Right ventricle myocardium inferior (tissue), 1 donor: ENCODE results near the gene UBE2L5. TPM values are rescaled to one million over a fixed set of nuclear protein-coding genes. Genes with fewer than 3 reads are reported as not detected.

Source experiments
- ATAC-seq: fragments of 200-7000 bp; cut with Tn5 transposase; one replicate; pipeline ENCODE4 v1.9.1; 2020; ENCODE audit warnings: mild to moderate bottlenecking, moderate library complexity
- DNase-seq: peaks from one replicate; pipeline ENCODE4 v3.0.0; 2021; ENCODE audit errors: missing footprints
- intact Hi-C: fragments of 100-400 bp; cut with DNase I; formaldehyde crosslinking; loops from one replicate; pipeline ENCODE4 v1.11.0; 2022
- long read RNA-seq: library from polyadenylated mRNA; unstranded; transcript quantifications from one replicate; pipeline ENCODE4 v2.0.0, GENCODE V29; 2021
- total RNA-seq: library from RNA; stranded (reverse); fragmentation: NEBNext Ultra II Directional; extraction: Animal tissue kit (Norgen Biotek cat#: 25700); gene quantifications from one replicate; pipeline ENCODE4 v1.2.1, GENCODE V29; 2021
- donor health status: DM: no; HTN: yes; CAD: no; lungs with severe emphysema.

Gene UBE2L5
- not detected for total RNA-seq
- long read RNA-seq: 0 reads

DNA sequence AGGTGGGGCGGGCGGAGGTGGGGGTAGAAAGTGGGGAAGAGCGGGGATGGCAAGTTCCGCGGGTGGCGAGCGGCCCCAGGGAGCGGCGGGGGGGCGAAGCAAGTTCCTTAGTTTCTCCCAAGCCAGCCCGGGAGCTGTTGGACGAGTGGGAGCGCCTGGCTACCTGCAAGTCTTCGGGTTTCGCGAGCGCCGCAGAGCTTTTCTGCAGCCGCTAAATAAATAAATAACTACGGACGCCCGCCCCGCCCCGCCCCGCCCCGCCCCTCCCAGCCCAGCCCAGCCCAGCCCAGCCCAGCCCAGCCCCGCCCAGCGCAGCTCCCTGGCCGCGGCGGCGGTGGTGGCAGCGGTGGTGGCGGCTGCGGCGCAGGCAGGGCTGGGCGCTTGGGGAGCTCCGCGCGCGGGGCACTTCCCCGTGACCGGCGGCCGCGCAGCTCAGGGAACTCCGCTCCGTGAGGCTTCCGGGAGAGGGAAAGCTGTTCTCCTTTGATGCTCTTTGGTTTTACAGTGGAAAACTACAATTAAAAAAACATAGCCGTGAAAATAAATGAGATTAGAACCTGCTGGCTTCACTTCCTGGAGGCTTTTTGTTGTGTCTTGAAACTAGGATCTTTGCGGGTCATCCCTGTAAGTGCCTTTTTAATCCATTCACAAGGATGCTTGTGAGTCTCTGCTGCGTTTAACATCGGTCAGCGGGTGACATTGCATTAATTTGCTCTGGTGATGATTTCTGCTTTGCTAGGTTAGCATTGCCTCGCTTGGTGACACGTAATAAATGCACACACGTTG, at the start of gene UBE2L5:
Gene UBE2L5 (plus strand): TSS at position 440 of the 786 bp plus-strand sequence. CDS start 5,498 bp downstream, outside the sequence.
- ATAC-seq (peak; percentile 92), DNase-seq (peak; percentile 93)
- intact Hi-C loops: loop anchor here (1.0 to 2.0 kb wide), 2 partner anchors 23 to 42 kb away; no protein-coding TSS in a partner anchor

GRCh38 chr13:30373727-30374126, 48.6 kb upstream of the UBE2L5 start:
- ATAC-seq (no peak), DNase-seq (no peak)

DNA sequence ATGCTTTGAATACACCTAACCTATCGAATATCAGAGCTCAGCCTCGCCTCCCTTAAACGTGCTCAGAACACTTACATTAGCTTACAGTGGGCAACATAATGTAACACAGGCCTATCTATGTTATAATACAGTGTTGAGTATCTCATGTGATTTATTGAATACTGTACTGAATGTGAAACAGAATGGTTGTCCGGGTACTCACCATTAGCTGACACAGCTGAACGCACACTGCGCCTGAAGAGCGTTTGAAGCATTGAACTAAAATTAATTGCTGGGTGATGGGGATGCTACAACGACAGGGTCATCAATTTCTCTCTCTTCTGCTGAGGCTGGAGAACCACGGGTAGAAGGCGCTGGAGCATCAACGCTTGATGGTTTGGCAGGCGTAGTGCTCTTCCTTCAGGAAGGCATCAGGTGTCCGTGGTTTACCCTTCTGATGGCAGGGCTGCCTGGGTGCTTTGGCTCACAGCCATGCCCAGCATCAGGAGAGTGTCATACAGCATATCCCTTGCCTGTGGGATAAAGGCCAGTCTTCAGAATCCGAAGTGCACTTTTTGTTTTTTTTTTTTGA, 46.9 kb upstream of the UBE2L5 start:
- ATAC-seq (no peak), DNase-seq (no peak)
- intact Hi-C loops: no loop called here

More at GRCh38 chr13:30373727-30374126, 48.6 kb upstream of the UBE2L5 start:
- intact Hi-C loops: no loop called here

- intact Hi-C loops: no loop called here
- no peak for ATAC-seq
- no peak for DNase-seq
These were observed 45.6 kb upstream of the UBE2L5 start for GRCh38 chr13:30376426-30377311.

DNA sequence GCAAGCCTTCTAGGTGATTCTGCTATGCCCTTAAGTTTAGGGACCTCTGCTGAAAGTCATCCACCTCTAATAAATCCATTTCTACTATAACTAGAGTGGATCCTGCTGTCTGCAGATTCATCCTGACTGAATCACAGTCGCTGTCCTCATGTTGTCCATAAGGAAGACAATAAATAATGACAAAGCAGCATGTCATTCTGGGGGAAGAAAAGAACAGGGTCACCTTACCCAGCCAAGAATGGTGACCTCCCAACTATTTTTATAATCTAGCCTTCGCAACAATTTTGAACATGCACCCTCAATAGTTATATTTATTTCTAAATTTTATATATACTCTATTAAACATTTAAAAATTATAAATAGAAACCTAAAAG, 45.0 kb upstream of the UBE2L5 start:
- intact Hi-C loops: no loop called here
- ATAC-seq (no peak), DNase-seq (no peak)

- DNase-seq: no peak
- no peak for ATAC-seq
- intact Hi-C loops: no loop called here
These were observed 44.1 kb upstream of the UBE2L5 start for GRCh38 chr13:30378191-30378590.

GRCh38 chr13:30381049-30381448, 41.2 kb upstream of the UBE2L5 start:
- intact Hi-C loops: no loop called here
- ATAC-seq (no peak), DNase-seq (no peak)

GRCh38 chr13:30382836-30383525, 39.3 kb upstream of the UBE2L5 start:
- DNase-seq: no peak
- no peak for ATAC-seq
- intact Hi-C loops: no loop called here

- ATAC-seq (no peak), DNase-seq (peak; percentile 70)
- intact Hi-C loops: no loop called here
These were observed 33.6 kb upstream of the UBE2L5 start for GRCh38 chr13:30388406-30389283.

GRCh38 chr13:30391956-30392680, 30.2 kb upstream of the UBE2L5 start:
- ATAC-seq: no peak
- DNase-seq: no peak
- intact Hi-C loops: no loop called here

GRCh38 chr13:30392681-30393045, 29.6 kb upstream of the UBE2L5 start:
- DNase-seq (no peak), ATAC-seq (no peak)
- intact Hi-C loops: no loop called here

DNA sequence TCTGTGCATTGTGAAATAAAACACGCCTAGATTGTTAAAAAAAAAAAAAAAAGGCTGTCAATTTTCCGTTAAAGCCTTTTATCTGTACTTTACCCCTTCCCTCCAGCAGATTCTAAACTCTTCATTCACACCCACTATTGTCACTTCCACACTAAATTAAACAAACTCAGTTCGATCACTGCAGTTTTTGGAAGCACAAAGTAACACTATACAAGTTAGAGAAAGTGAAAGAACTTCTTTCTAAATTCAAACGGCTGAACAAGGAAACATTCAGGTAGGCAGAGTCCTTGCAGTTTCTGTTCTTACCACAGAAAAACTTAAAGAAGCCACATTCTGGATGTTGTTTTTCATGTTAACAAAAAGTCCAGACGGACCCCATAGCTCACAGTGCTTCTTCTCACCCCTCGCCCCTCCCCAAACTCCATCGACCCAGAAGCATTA, 27.5 kb upstream of the UBE2L5 start:
- intact Hi-C loops: loop anchor here (5.0 kb wide), 1 partner anchor 32 kb away; no protein-coding TSS in a partner anchor
- ATAC-seq: no peak

DNA sequence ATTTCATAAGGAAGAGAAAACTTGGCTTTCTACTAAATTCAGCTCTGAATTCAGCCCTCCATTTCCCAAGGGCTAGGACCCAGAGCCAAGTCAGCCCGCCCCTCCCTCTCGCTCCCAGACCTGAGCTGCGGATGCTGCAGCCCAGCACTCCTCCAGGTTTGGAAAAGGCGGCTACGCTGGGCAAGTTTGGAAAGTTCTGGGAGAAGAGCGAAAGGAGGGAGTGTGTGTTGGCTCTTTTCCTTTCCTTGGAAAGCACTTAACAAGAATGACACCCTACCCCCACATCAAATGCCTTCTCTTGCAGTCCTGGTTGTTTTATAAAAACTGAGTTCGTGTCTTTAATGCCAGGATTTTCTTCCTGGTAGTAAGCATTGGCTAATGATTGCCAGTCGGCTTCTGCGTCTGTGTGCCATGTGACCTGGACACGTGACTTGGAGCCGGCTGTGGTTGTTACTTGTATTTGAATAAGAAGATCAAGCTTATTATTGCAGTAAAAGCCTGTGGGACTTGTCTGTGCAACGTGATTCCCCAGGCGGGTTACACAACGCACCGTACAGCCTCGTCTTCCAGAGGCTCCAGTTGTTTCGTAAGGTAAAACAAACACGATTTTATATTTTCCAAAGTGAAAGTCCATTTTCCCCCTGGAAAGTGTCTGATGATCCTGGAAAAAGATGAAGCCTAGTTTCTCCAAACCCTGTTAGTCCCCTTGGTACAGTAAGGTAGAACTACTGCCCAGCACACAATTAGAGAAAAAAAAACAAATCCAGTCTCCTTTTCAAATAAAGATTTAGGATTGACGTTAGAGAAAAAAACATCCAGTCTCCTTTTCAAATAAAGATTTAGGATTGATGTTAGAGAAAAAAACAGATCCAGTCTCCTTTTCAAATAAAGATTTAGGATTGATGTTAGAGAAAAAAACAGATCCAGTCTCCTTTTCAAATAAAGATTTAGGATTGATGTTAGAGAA, 26.8 kb upstream of the UBE2L5 start:
- DNase-seq (peak; percentile 94), ATAC-seq (peak; percentile 84)
- intact Hi-C loops: loop anchor here (5.0 kb wide), 1 partner anchor 33 kb away; no protein-coding TSS in a partner anchor

More for the DNA sequence above, 27.5 kb upstream of the UBE2L5 start:
- no peak for DNase-seq

- intact Hi-C loops: loop anchor here (5.0 kb wide), 1 partner anchor 34 kb away; no protein-coding TSS in a partner anchor
- ATAC-seq: no peak
- DNase-seq: no peak
These were observed 25.7 kb upstream of the UBE2L5 start for GRCh38 chr13:30396434-30397075.

DNA sequence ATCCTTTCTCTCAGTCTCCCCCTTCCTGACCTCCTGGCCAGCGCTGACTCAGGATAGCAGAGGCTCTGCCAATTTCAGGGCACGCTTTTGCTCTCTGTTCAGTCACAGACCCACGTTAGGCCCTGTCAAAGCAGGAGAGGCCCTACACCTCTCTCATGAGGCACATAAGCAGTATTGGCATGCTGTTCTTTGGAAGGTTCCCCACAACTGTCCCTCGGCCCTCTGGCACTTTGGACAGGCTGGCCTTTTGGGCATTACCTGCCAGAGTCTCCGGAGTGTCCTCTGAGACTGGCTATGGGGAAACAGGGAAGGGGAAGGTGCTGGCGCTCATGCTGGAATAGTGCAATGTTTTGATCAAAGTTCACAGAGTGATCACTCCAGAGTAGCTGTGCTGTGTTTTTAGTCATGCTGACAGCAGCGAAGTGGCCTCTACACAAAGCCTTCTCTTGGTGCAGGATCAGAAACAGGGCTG, 23.7 kb upstream of the UBE2L5 start:
- intact Hi-C loops: loop anchor here (5.0 kb wide), 1 partner anchor 36 kb away; no protein-coding TSS in a partner anchor
- DNase-seq: no peak
- peak; percentile 41 for ATAC-seq
